Suprapubic skin (tissue), 4 donors: ENCODE results near the gene NTM.

ENCODE experiments used
- EP300 ChIP-seq: sonication (generic); formaldehyde crosslinking; IDR thresholded peaks from one replicate; pipeline ENCODE4 v1.6.1; 2017; ENCODE audit warnings: antibody characterized with exemption
- POLR2A ChIP-seq, 2 donors: fragments of 450-650 bp; IDR thresholded peaks; one replicate each; pipeline ENCODE4 v1.6.1; 2017; ENCODE audit warnings: antibody characterized with exemption in 2 of 2, mild to moderate bottlenecking in 2 of 2, moderate library complexity in 2 of 2
- POLR2AphosphoS5 ChIP-seq, 3 donors: sonication (generic); formaldehyde crosslinking; IDR thresholded peaks; one replicate each; pipeline ENCODE4 v1.6.1; 2017; ENCODE audit warnings: antibody characterized with exemption in 3 of 3
- TF ChIP-seq, protein P1 (sequence below), 2 donors: fragments of 200-600 bp in 1 of 2; fragments of 450-650 bp in 1 of 2; sonication (generic) in 1 of 2; IDR thresholded peaks; one replicate each; pipeline ENCODE4 v1.5.1; 2016 to 2019; ENCODE audit warnings: antibody characterized with exemption in 2 of 2, mild to moderate bottlenecking in 1 of 2, moderate library complexity in 1 of 2

DNA sequence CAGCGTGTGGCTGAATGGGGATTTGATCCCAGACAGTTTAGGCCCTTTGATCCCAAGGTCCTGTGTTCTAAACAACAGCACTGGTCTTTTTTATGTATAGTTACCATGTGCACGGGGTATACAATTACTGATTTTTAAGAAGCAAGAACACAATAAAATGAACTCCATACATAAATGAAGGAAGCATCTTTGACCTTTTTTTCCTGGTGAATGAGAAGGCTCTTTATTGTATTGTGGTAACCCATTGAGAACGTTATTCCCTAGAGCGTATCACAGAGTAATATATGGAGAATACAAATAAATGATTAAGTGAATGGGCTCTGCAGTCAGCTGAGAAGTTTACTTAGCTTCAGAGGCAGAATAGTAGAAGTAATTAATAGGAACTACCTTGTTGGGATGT is 563.6 kb downstream of the NTM start:
- no peak for TF ChIP-seq POLR2A (IDR thresholded peaks at IDR 0.05)
- TF ChIP-seq, protein P1, sequence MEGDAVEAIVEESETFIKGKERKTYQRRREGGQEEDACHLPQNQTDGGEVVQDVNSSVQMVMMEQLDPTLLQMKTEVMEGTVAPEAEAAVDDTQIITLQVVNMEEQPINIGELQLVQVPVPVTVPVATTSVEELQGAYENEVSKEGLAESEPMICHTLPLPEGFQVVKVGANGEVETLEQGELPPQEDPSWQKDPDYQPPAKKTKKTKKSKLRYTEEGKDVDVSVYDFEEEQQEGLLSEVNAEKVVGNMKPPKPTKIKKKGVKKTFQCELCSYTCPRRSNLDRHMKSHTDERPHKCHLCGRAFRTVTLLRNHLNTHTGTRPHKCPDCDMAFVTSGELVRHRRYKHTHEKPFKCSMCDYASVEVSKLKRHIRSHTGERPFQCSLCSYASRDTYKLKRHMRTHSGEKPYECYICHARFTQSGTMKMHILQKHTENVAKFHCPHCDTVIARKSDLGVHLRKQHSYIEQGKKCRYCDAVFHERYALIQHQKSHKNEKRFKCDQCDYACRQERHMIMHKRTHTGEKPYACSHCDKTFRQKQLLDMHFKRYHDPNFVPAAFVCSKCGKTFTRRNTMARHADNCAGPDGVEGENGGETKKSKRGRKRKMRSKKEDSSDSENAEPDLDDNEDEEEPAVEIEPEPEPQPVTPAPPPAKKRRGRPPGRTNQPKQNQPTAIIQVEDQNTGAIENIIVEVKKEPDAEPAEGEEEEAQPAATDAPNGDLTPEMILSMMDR (IDR thresholded peaks at IDR 0.05): no peak
- no peak for TF ChIP-seq EP300
- no peak for TF ChIP-seq POLR2AphosphoS5 (IDR thresholded peaks at IDR 0.05)
